DOHH2 (cell line): Measurements from ENCODE around the gene ETNK2.

Experiments
- H3F3A ChIP-seq: fragments of 200-600 bp; sonication (generic), shearing (Covaris generic); 2 replicates; pipeline ENCODE4 v1.6.0; 2016; ENCODE audit warnings: antibody characterized with exemption, mild to moderate bottlenecking; ENCODE audit not compliant: control insufficient read depth, insufficient read depth
- H3K27ac ChIP-seq: fragments of 200-600 bp; sonication (generic); 2 replicates; pipeline ENCODE4 v1.5.1; 2014; ENCODE audit warnings: low read depth, mild to moderate bottlenecking, low read length, moderate library complexity
- H3K27me3 ChIP-seq: fragments of 200-600 bp; sonication (generic); 2 replicates; pipeline ENCODE4 v1.6.1; 2014; ENCODE audit warnings: mild to moderate bottlenecking, low read length, mixed read lengths; ENCODE audit not compliant: control insufficient read depth
- H3K36me3 ChIP-seq: fragments of 200-600 bp; sonication (generic); 2 replicates; pipeline ENCODE4 v1.6.1; 2014; ENCODE audit warnings: mild to moderate bottlenecking, low read length, moderate library complexity, mixed read lengths; ENCODE audit not compliant: control insufficient read depth
- H3K4me1 ChIP-seq: fragments of 200-600 bp; sonication (generic); 2 replicates; pipeline ENCODE4 v1.6.1; 2014; ENCODE audit warnings: mild to moderate bottlenecking, low read length, mixed read lengths; ENCODE audit not compliant: control insufficient read depth
- H3K4me2 ChIP-seq: fragments of 200-600 bp; sonication (generic); 2 replicates; pipeline ENCODE4 v1.6.0; 2014; ENCODE audit warnings: mild to moderate bottlenecking, low read length, moderate library complexity
- H3K4me3 ChIP-seq: fragments of 200-600 bp; sonication (generic); 2 replicates; pipeline ENCODE4 v1.5.1; 2014; ENCODE audit warnings: mild to moderate bottlenecking, low read length, mixed read lengths
- H3K79me2 ChIP-seq: fragments of 200-600 bp; sonication (generic); 2 replicates; pipeline ENCODE4 v1.6.1; 2014; ENCODE audit warnings: mild to moderate bottlenecking, low read length, mixed read lengths; ENCODE audit not compliant: control insufficient read depth
- H3K9me2 ChIP-seq: fragments of 200-600 bp; sonication (generic); replicated peaks from 2 replicates; pipeline ENCODE4 v1.6.1; 2014; ENCODE audit warnings: mild to moderate bottlenecking, low read length, mixed read lengths; ENCODE audit not compliant: control insufficient read depth
- H3K9me3 ChIP-seq: fragments of 200-600 bp; sonication (generic); 2 replicates; pipeline ENCODE4 v1.6.1; 2014; ENCODE audit warnings: antibody characterized with exemption, low read length, mixed read lengths; ENCODE audit not compliant: control insufficient read depth, insufficient read depth
- H4K20me1 ChIP-seq: fragments of 200-600 bp; sonication (generic); 2 replicates; pipeline ENCODE4 v1.6.0; 2014; ENCODE audit warnings: low read depth, mild to moderate bottlenecking, antibody characterized with exemption, low read length, moderate library complexity; ENCODE audit not compliant: control insufficient read depth, insufficient read depth
- CTCF ChIP-seq: fragments of 200-600 bp; sonication (generic); IDR thresholded peaks from one replicate; pipeline ENCODE4 v1.5.1; 2014; ENCODE audit warnings: antibody characterized with exemption, mild to moderate bottlenecking, low read depth, low read length; ENCODE audit not compliant: poor library complexity, severe bottlenecking
- EZH2phosphoT487 ChIP-seq: fragments of 200-600 bp; sonication (generic); IDR thresholded peaks from 2 replicates; pipeline ENCODE4 v1.6.1; 2017; ENCODE audit warnings: borderline replicate concordance, mild to moderate bottlenecking, antibody characterized with exemption, low read length, moderate library complexity, mixed read lengths

ETNK2 gene

GRCh38 chr1:204128964-204129896 lies 22.6 kb downstream of the ETNK2 start:
- Histone ChIP-seq H3K79me2 (no peaks in the 10 kb centered on the region), H3K27me3 (peaks cover 4% of the 10 kb centered on the region; the same call in 1 of the 2 replicates), H3K9me2 (no peaks in the 10 kb centered on the region), H3K4me1 (peaks cover 2% of the 10 kb centered on the region), H3K4me2 (peak overlapping the region; percentile 24), H3K4me3 (no peak overlapping the region), H3F3A (no peaks in the 10 kb centered on the region), H3K27ac (no peak overlapping the region), H4K20me1 (no peaks in the 10 kb centered on the region), H3K36me3 (no peaks in the 10 kb centered on the region), H3K9me3 (no peaks in the 10 kb centered on the region)
- TF ChIP-seq EZH2phosphoT487 = no peak
- TF ChIP-seq CTCF = peak; percentile 84

DNA sequence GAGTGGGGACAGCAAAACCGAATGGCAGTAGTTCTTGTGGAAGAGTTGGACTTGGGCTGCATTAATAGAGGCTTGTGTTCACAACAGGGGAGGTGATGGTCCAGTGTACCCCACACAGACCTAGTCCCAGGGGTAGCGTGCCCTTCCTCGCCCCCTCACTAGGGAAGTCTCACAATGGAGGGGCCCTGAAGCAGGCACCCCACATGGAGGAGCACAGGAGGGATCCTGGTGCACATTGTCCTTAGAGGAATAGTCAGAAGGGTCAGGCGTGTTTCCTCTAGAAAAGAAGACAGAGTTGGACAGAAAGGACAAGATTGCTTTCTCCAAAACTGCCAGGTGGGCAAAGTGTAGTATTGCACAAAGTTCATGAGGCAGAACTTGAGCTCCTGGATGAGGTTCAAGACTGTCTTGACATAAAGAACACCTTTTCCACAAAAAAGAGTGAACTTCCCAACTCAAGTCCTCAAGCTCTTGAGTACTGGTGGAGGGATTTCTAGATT lies 23.3 kb downstream of the ETNK2 start:
- no peaks in the 10 kb centered on the region for H3K36me3 ChIP-seq
- H3K27me3 ChIP-seq = 0 out of 2 replicates have a peak, but pooled peaks cover 2% of the 10 kb centered on the region
- H3K4me2 ChIP-seq = peak overlapping the region; percentile 24
- no peaks in the 10 kb centered on the region for H3K9me2 ChIP-seq
- TF ChIP-seq EZH2phosphoT487 (no peak), CTCF (no peak)
- no peaks in the 10 kb centered on the region for H3K9me3 ChIP-seq
- no peak overlapping the region for H3K27ac ChIP-seq
- H3K4me3 ChIP-seq = no peak overlapping the region
- H3K4me1 ChIP-seq = peaks cover 6% of the 10 kb centered on the region
- no peaks in the 10 kb centered on the region for H4K20me1 ChIP-seq
- H3K79me2 ChIP-seq = no peaks in the 10 kb centered on the region
- no peaks in the 10 kb centered on the region for H3F3A ChIP-seq

DNA sequence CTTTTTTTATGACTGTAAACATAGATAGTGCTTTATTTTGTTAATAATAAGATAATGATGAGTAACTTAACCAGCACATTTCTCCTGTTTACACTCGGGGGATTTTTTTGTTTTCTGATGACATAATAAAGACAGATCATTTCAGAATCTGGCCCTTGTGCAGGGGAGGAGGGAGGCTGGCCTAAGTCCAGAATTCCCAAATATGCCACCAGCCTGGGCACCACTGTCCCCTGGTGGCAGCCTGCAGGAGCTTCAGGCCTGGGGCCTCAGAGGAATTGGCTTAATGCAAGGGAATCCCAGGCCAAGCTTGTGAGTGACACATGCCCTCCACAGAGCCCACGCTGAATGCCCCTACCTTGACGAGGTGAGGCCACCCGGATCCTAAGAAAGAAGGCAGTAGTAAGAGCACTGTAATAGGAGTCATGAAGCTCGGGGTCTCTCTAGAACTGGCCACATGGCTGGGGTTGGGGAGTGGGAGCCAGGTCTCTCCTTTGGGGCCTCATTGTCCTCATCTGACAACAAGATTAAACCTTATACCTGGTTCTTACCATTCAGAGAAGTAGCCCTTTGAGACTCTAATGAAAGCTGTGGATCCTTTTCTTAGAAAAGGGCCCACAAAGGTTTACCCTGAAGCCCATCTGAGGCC lies 24.1 kb downstream of the ETNK2 start:
- no peaks in the 10 kb centered on the region for H3K9me3 ChIP-seq
- no peaks in the 10 kb centered on the region for H3K36me3 ChIP-seq
- no peaks in the 10 kb centered on the region for H4K20me1 ChIP-seq
- 0 out of 2 replicates have a peak, but pooled peaks cover 1% of the 10 kb centered on the region for H3K27me3 ChIP-seq
- H3K4me2 ChIP-seq = no peak overlapping the region
- H3K4me3 ChIP-seq = no peak overlapping the region
- TF ChIP-seq CTCF = peak; percentile 37
- no peak for TF ChIP-seq EZH2phosphoT487
- no peaks in the 10 kb centered on the region for H3F3A ChIP-seq
- H3K9me2 ChIP-seq = no peaks in the 10 kb centered on the region
- H3K27ac ChIP-seq = no peak overlapping the region
- H3K4me1 ChIP-seq = peaks cover 6% of the 10 kb centered on the region
- H3K79me2 ChIP-seq = no peaks in the 10 kb centered on the region
